Urinary bladder (tissue), 4 donors: ENCODE measurements around the gene GPR37. TPM values are rescaled to one million over a fixed set of nuclear protein-coding genes. Genes with fewer than 3 reads are reported as not detected.

Source experiments
- DNase-seq: peaks from one replicate; pipeline ENCODE4 v3.0.0-alpha.2; 2015; ENCODE audit errors: extremely low spot score
- H3K27ac ChIP-seq: one replicate; pipeline ENCODE4 v1.5.1; 2013; ENCODE audit warnings: low read depth, mild to moderate bottlenecking, moderate library complexity
- H3K36me3 ChIP-seq: one replicate; pipeline ENCODE4 v1.6.1; 2013; ENCODE audit warnings: mild to moderate bottlenecking, moderate library complexity; ENCODE audit not compliant: insufficient read depth
- H3K4me1 ChIP-seq: one replicate; pipeline ENCODE4 v1.6.1; 2013; ENCODE audit warnings: mild to moderate bottlenecking, moderate library complexity; ENCODE audit not compliant: insufficient read depth
- H3K4me3 ChIP-seq: one replicate; pipeline ENCODE4 v1.5.1; 2013; ENCODE audit warnings: low read depth, low read length
- WGBS: extraction: QIAGEN DNeasy Blood & Tissue Kit; methylation state at CpG from one replicate; pipeline ENCODE4 v1.1.7; 2013; 5-methylcytosine and 5-hydroxymethylcytosine counted together
- polyA plus RNA-seq: library from polyadenylated mRNA; stranded (reverse); fragments of 200-250 nt; gene quantifications from one replicate; pipeline ENCODE4 v1.2.3, GENCODE V29; 2013
- total RNA-seq: library from RNA; depleted of rRNA; stranded (reverse); fragments of >200 nt; gene quantifications from one replicate; pipeline ENCODE4 v1.2.3, GENCODE V29; 2014
- donor health status: healthy with polysubstance abuse.
- donor health status: healthy.

GPR37 gene
- total and polyA plus RNA-seq, 2 donors: 4.8 to 5.4 TPM

- WGBS: 48% methylated on average over 3 of the region's 3 CpGs
- no peaks in the 10 kb centered on the region for H3K36me3 ChIP-seq
- no peaks in the 10 kb centered on the region for H3K4me1 ChIP-seq
- no peak for DNase-seq
- H3K4me3 ChIP-seq: no peak overlapping the region
- no peak overlapping the region for H3K27ac ChIP-seq
Observed at GRCh38 chr7:124698964-124699363, 66.6 kb downstream of the GPR37 start.

GRCh38 chr7:124697746-124698145 is 67.8 kb downstream of the GPR37 start:
- no peak for DNase-seq
- Histone ChIP-seq H3K4me1 (no peaks in the 10 kb centered on the region), H3K4me3 (no peak overlapping the region), H3K27ac (no peak overlapping the region), H3K36me3 (no peaks in the 10 kb centered on the region)
- 77% methylated on average over 4 of the region's 4 CpGs for WGBS

Other genes with a start within 250 kb of the GPR37 start
- 134 TPM for gene POT1, start 164.0 kb upstream of the GPR37 start, total RNA-seq
- 15.9 TPM for gene POT1, start 164.0 kb upstream of the GPR37 start, polyA plus RNA-seq